SK-N-SH (cell line): ENCODE data around the gene USP25. TPM values are rescaled to one million over a fixed set of nuclear protein-coding genes. Genes with fewer than 3 reads are reported as not detected.

ENCODE experiments used
- CTCF ChIA-PET: fragments of 300-600, 350-600 bp; formaldehyde crosslinking; extraction: SDS; loops from one replicate; lab custom pipeline; 2021; lab: Yijun Ruan, JAX
- POLR2A ChIA-PET: fragments of 350-600 bp; sonication (Branson Sonifier 250); formaldehyde crosslinking; extraction: SDS; loops from one replicate; lab custom pipeline; 2020; ENCODE audit warnings: antibody characterized with exemption, inconsistent platforms; lab: Yijun Ruan, JAX
- DNase-seq: peaks from one replicate; pipeline ENCODE4 v3.0.0; 2012
- H2AFZ ChIP-seq: fragments of 200-600 bp; sonication (generic); 2 replicates; pipeline ENCODE4 v1.8.1; 2016; ENCODE audit warnings: antibody characterized with exemption, mild to moderate bottlenecking, low read depth
- H3F3A ChIP-seq: fragments of 200-600 bp; sonication (generic); replicated peaks from 2 replicates; pipeline ENCODE3; 2016; ENCODE audit warnings: antibody characterized with exemption, mild to moderate bottlenecking; ENCODE audit not compliant: insufficient read depth
- H3K27ac ChIP-seq, 2 experiments: fragments of 200-500 bp in 1 of 2; fragments of 200-600 bp in 1 of 2; sonication (Bioruptor generic) in 1 of 2; sonication (generic), shearing (Covaris generic) in 1 of 2; 2 replicates each; pipeline versions ENCODE4 v1.5.1 to v1.6.1; 2014 to 2016; ENCODE audit warnings: low read depth in 2 of 2, inconsistent platforms in 1 of 2, low read length in 1 of 2, mild to moderate bottlenecking in 1 of 2, mixed read lengths in 1 of 2
- H3K27me3 ChIP-seq: fragments of 200-600 bp; sonication (generic), shearing (Covaris generic); 2 replicates; pipeline ENCODE4 v1.6.1; 2016; ENCODE audit warnings: mixed run types; ENCODE audit not compliant: insufficient read depth
- H3K36me3 ChIP-seq, 2 experiments: fragments of 200-500 bp in 1 of 2; fragments of 200-600 bp in 1 of 2; sonication (Bioruptor generic) in 1 of 2; sonication (generic) in 1 of 2; replicated peaks in 1 of 2; 2 replicates each; pipeline versions ENCODE3 to v1.5.1; 2014 to 2016; ENCODE audit warnings: low read length in 1 of 2, mild to moderate bottlenecking in 1 of 2; ENCODE audit not compliant: insufficient read depth in 2 of 2, control insufficient read depth in 1 of 2
- H3K4me1 ChIP-seq, 2 experiments: fragments of 200-500 bp in 1 of 2; fragments of 200-600 bp in 1 of 2; sonication (Bioruptor generic) in 1 of 2; sonication (generic), shearing (Covaris generic) in 1 of 2; 2 replicates each; pipeline versions ENCODE4 v1.5.1 to v1.6.1; 2014 to 2016; ENCODE audit warnings: low read depth in 1 of 2, low read length in 1 of 2, mixed run types in 1 of 2; ENCODE audit not compliant: insufficient read depth in 2 of 2, control insufficient read depth in 1 of 2
- H3K4me2 ChIP-seq: fragments of 200-600 bp; sonication (generic), shearing (Covaris generic); 2 replicates; pipeline ENCODE4 v1.6.1; 2017; ENCODE audit warnings: mixed run types
- H3K4me3 ChIP-seq, 2 experiments: fragments of 200-500 bp in 1 of 2; fragments of 200-600 bp in 1 of 2; sonication (Bioruptor generic) in 1 of 2; sonication (generic), shearing (Covaris generic) in 1 of 2; 2 replicates each; pipeline versions ENCODE4 v1.5.1 to v1.8.1; 2014 to 2016; ENCODE audit warnings: low read depth in 2 of 2, inconsistent platforms in 1 of 2, low read length in 1 of 2, mild to moderate bottlenecking in 1 of 2, mixed read lengths in 1 of 2, moderate library complexity in 1 of 2
- H3K79me2 ChIP-seq: fragments of 200-600 bp; sonication (generic); 2 replicates; pipeline ENCODE4 v1.8.1; 2017; ENCODE audit warnings: mild to moderate bottlenecking; ENCODE audit not compliant: insufficient read depth
- H3K9ac ChIP-seq: fragments of 200-600 bp; sonication (generic); 2 replicates; pipeline ENCODE4 v1.6.1; 2017; ENCODE audit warnings: mixed run types
- H3K9me2 ChIP-seq: fragments of 200-600 bp; sonication (generic); 2 replicates; pipeline ENCODE4 v1.6.1; 2017; ENCODE audit warnings: mixed run types
- H3K9me3 ChIP-seq: fragments of 200-600 bp; sonication (generic); 2 replicates; pipeline ENCODE4 v1.6.1; 2017; ENCODE audit warnings: mixed run types, mild to moderate bottlenecking, moderate library complexity
- H4K20me1 ChIP-seq: fragments of 200-600 bp; sonication (generic); 2 replicates; pipeline ENCODE4 v1.6.1; 2017; ENCODE audit warnings: mild to moderate bottlenecking, mixed run types; ENCODE audit not compliant: insufficient read depth
- CTCF ChIP-seq: fragments of 200-600 bp; sonication (generic); IDR thresholded peaks from 2 replicates; pipeline ENCODE4 v1.6.1; 2017; ENCODE audit warnings: antibody characterized with exemption, mild to moderate bottlenecking, moderate library complexity
- ELF1 ChIP-seq: IDR thresholded peaks from 2 replicates; pipeline ENCODE4 v1.4.0; 2012
- EP300 ChIP-seq, 2 experiments: IDR thresholded peaks; 2 replicates each; pipeline versions ENCODE4 v1.4.0 to v1.6.1; 2012; ENCODE audit warnings: borderline replicate concordance in 1 of 2, low read depth in 1 of 2, low read length in 1 of 2
- FOXJ3 ChIP-seq: sonication (generic); formaldehyde crosslinking; IDR thresholded peaks from 2 replicates; pipeline ENCODE4 v1.5.1; 2020; ENCODE audit warnings: mild to moderate bottlenecking, missing genetic modification reagents
- FOXM1 ChIP-seq: IDR thresholded peaks from 2 replicates; pipeline ENCODE4 v1.4.0; 2012; ENCODE audit warnings: low read depth, mild to moderate bottlenecking
- GABPA ChIP-seq: IDR thresholded peaks from 2 replicates; pipeline ENCODE4 v1.4.0; 2012; ENCODE audit warnings: low read depth, mild to moderate bottlenecking
- GATA2 ChIP-seq: sonication (generic); formaldehyde crosslinking; IDR thresholded peaks from 2 replicates; pipeline ENCODE4 v1.5.0; 2020; ENCODE audit warnings: mild to moderate bottlenecking, missing genetic modification reagents
- MXI1 ChIP-seq: IDR thresholded peaks from 2 replicates; pipeline ENCODE4 v1.6.1; 2012; ENCODE audit warnings: mild to moderate bottlenecking, low read depth, low read length, improper control_type of control experiment
- NRF1 ChIP-seq: IDR thresholded peaks from 2 replicates; pipeline ENCODE4 v1.6.1; 2012; ENCODE audit warnings: low read depth, mild to moderate bottlenecking, low read length
- POLR2AphosphoS5 ChIP-seq: IDR thresholded peaks from 2 replicates; pipeline ENCODE4 v1.6.1; 2012; ENCODE audit warnings: low read depth, low read length
- RFX5 ChIP-seq: IDR thresholded peaks from 2 replicates; pipeline ENCODE4 v1.6.1; 2012; ENCODE audit warnings: mild to moderate bottlenecking, improper control_type of control experiment, low read length
- RXRA ChIP-seq: IDR thresholded peaks from 2 replicates; pipeline ENCODE4 v1.4.0; 2012; ENCODE audit warnings: low read depth, mild to moderate bottlenecking, borderline replicate concordance
- SIN3A ChIP-seq: IDR thresholded peaks from 2 replicates; pipeline ENCODE4 v1.6.1; 2012; ENCODE audit warnings: low read depth, mild to moderate bottlenecking, low read length, moderate library complexity, borderline replicate concordance
- TAF1 ChIP-seq: IDR thresholded peaks from 2 replicates; pipeline ENCODE4 v1.6.1; 2012; ENCODE audit warnings: low read depth, mild to moderate bottlenecking, low read length, moderate library complexity, borderline replicate concordance
- USF1 ChIP-seq: IDR thresholded peaks from 2 replicates; pipeline ENCODE4 v1.4.0; 2012; ENCODE audit warnings: low read depth, borderline replicate concordance
- USF2 ChIP-seq: fragments of 150-350 bp; IDR thresholded peaks from 2 replicates; pipeline ENCODE4 v1.6.1; 2017; ENCODE audit warnings: antibody characterized with exemption, low read length, low read depth, borderline replicate concordance
- YY1 ChIP-seq: IDR thresholded peaks from 2 replicates; pipeline ENCODE4 v1.4.0; 2012; ENCODE audit warnings: low read depth, mild to moderate bottlenecking
- WGBS: methylation state at CpG from one replicate; pipeline ENCODE4 v1.1.6; 2017; ENCODE audit warnings: low lambda C conversion rate; 5-methylcytosine and 5-hydroxymethylcytosine counted together
- polyA plus RNA-seq, 3 experiments: library from polyadenylated mRNA; depleted of rRNA; stranded (reverse); fragments of >200 nt; gene quantifications; 2 replicates each; pipeline ENCODE4 v1.2.3, GENCODE V29; 2012

USP25 gene
- polyA plus RNA-seq, 1 of the 3 experiments (the other 2 are of a cell fraction): 4.6 TPM

- H3K27me3 ChIP-seq: no peaks in the 10 kb centered on the region
- POLR2A ChIA-PET: no interaction called here
- DNase-seq: no peak
- H3K79me2 ChIP-seq: no peaks in the 10 kb centered on the region
- TF ChIP-seq GATA2 (CRISPR knock-in tag) (no peak), ELF1 (no peak), NRF1 (no peak), EP300 (IDR thresholded peaks at IDR 0.05; ENCODE audit: borderline replicate concordance in 1 of 2, low read depth in 1 of 2, low read length in 1 of 2) (no peak), TAF1 (no peak), RXRA (no peak), YY1 (no peak), FOXJ3 (CRISPR knock-in tag) (no peak)
- TF ChIP-seq, all 33 proteins: peak for 0
- Histone ChIP-seq H2AFZ (no peak overlapping the region), H3K27ac (no peak overlapping the region), H3K4me1 (peaks cover 0 to 5% of the 10 kb centered on the region in 2 experiments; a peak in 3 of 4 replicates), H3K9me3 (no peaks in the 10 kb centered on the region), H3F3A (no peaks in the 10 kb centered on the region), H3K4me2 (no peak overlapping the region), H3K9ac (no peak overlapping the region), H3K4me3 (no peak overlapping the region), H4K20me1 (no peaks in the 10 kb centered on the region), H3K36me3 (peaks cover 0 to 2% of the 10 kb centered on the region in 2 experiments), H3K9me2 (no peaks in the 10 kb centered on the region)
- WGBS: 93% methylated on average over 6 of the region's 6 CpGs
- CTCF ChIA-PET: interaction anchor here (0.6 to 1.1 kb wide), 2 partner anchors 9 to 18 kb away, joined by 3 read pairs; no protein-coding TSS in a partner anchor
Observed at GRCh38 chr21:15771311-15771710, 41.5 kb downstream of the USP25 start.

GRCh38 chr21:15772654-15773053 lies 42.9 kb downstream of the USP25 start:
- H3K27me3 ChIP-seq: no peaks in the 10 kb centered on the region
- H3F3A ChIP-seq: no peaks in the 10 kb centered on the region
- H3K9ac ChIP-seq: no peak overlapping the region
- ChIA-PET CTCF (no interaction called here), POLR2A (no interaction called here)
- no peak overlapping the region for H3K4me2 ChIP-seq
- H3K9me2 ChIP-seq: no peaks in the 10 kb centered on the region
- no peaks in the 10 kb centered on the region for H4K20me1 ChIP-seq
- TF ChIP-seq USF1 (no peak), GABPA (no peak), MXI1 (no peak), CTCF (no peak), FOXM1 (no peak), TAF1 (no peak), POLR2AphosphoS5 (no peak), GATA2 (CRISPR knock-in tag) (no peak), NRF1 (no peak), RFX5 (no peak), USF2 (no peak), SIN3A (no peak)
- H3K36me3 ChIP-seq: no peaks in the 10 kb centered on the region
- no peak overlapping the region for H3K27ac ChIP-seq
- H3K4me1 ChIP-seq: peaks cover 0 to 5% of the 10 kb centered on the region in 2 experiments; a peak in 3 of 4 replicates
- no peak overlapping the region for H2AFZ ChIP-seq
- DNase-seq: no peak
- H3K79me2 ChIP-seq: no peaks in the 10 kb centered on the region
- no peak overlapping the region for H3K4me3 ChIP-seq
- 81% methylated on average over 3 of the region's 3 CpGs for WGBS
- H3K9me3 ChIP-seq: no peaks in the 10 kb centered on the region
